Germinal center (tissue), 1 donor: ENCODE results near the gene KRTAP5-4.
"Not testable (repeated sequence)": the region's sequence is repeated elsewhere in the genome, so short reads cannot be mapped to it uniquely, and the experiment has no call there.

Source experiments
- DNase-seq: peaks from one replicate; pipeline ENCODE4 v3.0.0; 2012; ENCODE audit warnings: mixed read lengths, low spot score

The KRTAP5-4 gene

DNA sequence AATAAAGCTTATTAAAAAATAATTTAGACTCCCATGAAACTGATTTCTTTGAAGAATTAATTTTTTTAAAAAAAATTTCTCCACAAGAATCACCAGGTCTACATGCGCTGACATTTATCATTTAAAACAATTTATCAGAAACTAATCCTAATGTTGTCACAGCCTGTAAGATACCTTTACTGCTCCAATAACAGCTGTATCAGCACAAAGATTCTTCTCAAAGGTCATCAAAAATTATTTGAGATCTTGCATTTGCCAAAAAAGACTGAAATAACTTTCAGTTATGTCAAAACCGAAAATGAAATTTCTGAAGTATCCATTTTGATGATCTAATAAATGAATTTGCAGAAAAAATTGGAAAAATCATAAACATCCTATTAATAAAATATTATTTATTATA is 15.7 kb upstream of the KRTAP5-4 start:
- no peak for DNase-seq

DNA sequence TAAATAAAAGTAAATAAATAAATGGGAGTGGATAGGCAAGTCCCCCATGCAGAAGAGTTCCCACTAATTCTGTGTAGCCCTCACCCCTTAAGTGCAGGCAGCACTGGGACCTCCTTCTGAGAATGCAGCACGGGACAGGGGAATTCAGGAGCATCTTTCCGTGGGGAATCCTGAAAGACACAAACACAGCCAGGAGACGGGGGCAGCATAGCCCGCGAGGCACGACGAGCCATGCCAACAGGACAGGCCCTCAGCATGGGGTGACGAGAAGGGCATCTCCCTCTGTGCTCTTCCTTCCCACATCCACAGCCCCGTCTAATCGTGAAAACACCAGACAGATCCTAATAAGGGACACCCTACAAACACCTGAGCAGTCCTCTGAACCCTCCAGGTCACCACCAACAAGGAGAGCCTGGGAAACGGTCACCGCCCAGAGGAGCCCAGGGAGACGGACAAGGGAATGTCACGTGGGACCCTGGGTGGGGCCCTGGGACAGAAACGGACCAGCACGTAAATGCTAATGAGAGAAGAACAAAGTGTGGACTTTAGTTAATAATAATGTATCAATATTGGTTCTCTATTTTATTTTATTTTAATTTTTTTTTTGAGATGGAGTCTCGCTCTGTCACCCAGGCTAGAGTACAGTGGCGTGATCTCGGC is 14.5 kb upstream of the KRTAP5-4 start:
- no peak for DNase-seq

DNA sequence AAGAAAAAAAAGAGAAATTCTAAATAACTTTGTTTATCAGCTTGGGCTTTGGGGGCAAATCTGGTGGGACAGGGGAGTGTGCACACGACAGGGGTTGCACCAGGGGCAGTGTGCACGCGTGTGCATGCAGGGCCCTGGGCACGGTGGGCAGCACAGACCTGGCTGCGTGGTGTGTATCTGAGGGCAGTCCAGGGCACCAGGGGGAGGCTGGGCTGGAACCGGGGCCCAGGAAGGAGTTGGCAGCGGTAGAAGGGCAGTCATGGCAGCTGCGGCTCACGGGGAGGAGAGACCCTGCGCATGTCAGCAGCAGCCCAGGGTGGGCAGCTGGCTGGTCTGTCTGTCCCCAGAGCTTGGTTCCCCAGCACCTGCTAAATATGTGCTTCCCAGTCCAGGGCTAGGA is 11.9 kb upstream of the KRTAP5-4 start:
- DNase-seq: no peak

- no peak for DNase-seq
Measured at GRCh38 chr11:1632053-1632714, 10.2 kb upstream of the KRTAP5-4 start.

DNA sequence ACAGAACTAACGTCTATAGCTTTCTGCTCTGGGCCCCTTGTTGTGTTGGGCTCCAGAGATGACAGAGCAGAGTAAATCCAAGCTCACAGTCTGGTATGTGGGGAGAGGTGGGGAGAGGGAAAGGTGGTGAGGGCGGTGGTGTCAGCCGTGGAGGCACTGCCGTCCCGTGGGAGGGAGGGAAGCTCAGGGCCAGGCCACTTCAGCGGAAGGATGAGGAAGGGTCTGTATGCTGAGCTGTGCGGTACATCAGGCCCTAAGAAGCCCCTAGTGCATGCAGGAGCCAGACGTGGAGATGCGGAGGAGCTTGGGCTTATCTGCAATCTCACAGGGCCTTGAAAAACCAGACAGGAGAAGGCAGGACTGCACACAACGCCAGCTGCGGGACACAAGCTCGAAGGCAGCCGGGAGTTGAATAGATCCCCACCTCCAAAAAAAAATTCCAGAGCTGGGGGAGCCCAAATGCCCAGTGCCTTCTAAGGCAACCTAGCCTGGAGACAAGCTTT is 9.2 kb upstream of the KRTAP5-4 start:
- no peak for DNase-seq

- DNase-seq: no peak
Measured at GRCh38 chr11:1630271-1630670, 8.3 kb upstream of the KRTAP5-4 start.

DNA sequence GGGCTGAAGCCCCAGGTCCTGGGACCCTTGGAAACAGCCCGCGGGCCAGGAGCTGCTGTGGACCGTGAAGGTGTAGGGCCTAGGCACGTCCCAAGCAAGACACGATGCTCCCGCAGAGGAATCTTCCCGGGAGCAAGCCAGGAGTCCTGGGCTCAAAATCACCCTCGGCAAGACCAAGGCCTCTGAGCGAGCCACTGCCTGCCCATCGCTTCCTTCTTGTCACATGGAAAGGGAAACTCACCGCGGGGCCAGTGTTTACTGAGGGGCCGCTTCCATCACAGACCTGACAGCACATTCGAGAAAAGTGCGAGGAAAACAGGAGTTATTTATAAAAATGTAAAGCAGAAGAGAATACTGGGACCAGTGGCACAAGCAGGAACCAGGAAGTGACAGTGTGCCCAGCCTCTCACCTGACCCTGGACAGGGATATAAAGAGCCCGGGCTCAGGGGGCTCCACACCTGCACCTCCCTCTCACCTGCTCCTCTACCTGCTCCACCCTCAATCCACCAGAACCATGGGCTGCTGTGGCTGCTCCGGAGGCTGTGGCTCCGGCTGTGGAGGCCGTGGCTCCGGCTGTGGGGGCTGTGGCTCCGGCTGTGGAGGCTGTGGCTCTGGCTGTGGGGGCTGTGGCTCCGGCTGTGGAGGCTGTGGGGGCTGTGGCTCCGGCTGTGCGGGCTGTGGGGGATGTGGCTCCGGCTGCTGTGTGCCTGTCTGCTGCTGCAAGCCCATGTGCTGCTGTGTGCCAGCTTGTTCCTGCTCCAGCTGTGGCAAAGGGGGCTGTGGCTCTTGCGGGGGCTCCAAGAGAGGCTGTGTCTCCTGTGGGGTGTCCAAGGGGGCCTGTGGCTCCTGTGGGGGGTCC is 7.6 kb upstream of the KRTAP5-4 start, which contains the start of gene KRTAP5-5:
Gene KRTAP5-5 (plus strand): TSS at position 450 of the 860 bp plus-strand sequence. CDS start 66 bp downstream, at position 516.
- no peak for DNase-seq

DNA sequence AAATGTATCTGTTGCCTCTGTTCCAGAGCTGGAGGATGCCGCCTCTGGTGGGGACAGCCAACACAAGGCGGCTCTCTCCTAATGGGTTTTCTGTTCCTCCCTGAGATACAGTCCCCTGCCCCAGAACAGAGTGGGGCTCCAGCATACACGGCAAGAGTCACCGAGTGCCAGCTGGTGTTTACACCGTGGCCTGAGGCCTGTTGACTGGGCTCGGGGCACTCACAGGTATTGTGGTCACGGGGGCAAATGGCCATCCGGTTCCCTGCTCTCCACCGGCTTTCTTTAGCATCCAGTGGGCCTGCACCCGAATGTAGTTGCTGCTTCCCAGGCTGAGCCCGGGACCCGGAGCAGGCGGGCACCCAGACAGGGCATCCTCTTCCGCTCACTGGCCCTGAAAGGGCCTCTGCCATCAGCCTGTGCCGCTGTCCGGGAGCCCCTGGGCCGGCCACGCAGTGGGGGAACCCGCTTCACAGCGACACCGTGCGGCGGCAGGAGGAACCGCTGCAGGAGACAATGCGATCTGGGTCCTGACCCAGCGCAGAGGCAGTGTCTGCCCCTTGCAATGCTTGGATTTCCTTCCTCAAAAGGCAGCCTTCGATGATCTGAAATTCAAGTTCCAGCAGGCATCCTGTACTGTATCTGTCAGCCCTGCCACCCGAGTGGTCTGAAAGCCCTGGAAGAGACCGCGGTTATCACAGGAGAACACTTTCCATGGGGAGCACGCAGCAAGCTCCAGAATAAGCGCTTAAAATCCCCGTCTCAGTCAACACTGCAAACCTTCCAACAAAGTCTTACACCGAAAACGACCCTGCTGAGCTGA is 6.8 kb upstream of the KRTAP5-4 start:
- peak; percentile 81 for DNase-seq

DNA sequence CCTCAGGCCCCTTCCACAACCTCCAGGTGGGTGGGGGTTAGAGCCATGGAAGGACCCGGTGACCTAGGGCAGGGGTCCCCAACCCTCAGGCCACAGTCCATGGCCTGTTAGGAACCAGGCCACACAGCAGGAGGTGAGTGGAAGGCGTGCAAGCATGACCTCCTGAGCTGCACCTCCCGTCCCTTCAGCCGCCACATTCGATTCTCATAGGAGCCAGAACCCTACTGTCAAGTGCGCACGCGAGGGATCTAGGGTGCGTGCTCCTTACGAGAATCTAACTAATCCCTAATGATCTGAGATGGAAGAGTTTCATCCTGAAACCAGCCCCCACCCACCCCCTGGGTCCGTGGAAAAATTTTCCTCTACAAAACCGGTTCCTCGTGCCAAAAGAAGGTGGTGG is 3.6 kb upstream of the KRTAP5-4 start:
- no peak for DNase-seq

DNA sequence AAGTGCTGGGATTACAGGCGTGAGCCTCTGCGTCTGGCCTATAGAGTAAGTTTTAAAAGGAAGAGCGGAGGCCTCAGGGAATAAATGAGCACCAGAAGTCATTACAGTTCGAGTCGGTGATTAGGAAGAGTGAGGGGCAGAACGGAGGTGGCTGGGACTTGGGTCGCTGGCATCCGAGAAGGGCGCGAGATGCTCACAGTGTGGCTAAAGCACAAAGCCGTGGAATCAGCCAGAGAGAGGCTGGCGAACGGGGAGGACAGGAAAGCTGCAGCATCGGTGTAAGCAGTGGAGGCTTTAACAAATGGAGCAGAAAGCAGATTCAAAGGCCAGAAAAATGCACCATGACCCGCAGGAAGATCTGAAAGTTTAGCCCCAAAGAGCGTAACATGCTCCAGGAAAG is 2.7 kb upstream of the KRTAP5-4 start:
- DNase-seq: no peak

- no peak for DNase-seq
Measured at GRCh38 chr11:1623716-1624115, 1.8 kb upstream of the KRTAP5-4 start.

- no peak for DNase-seq
Measured at GRCh38 chr11:1619449-1619848, 2.5 kb downstream of the KRTAP5-4 start.

GRCh38 chr11:1618231-1618630 is 3.7 kb downstream of the KRTAP5-4 start:
- DNase-seq: no peak

DNA sequence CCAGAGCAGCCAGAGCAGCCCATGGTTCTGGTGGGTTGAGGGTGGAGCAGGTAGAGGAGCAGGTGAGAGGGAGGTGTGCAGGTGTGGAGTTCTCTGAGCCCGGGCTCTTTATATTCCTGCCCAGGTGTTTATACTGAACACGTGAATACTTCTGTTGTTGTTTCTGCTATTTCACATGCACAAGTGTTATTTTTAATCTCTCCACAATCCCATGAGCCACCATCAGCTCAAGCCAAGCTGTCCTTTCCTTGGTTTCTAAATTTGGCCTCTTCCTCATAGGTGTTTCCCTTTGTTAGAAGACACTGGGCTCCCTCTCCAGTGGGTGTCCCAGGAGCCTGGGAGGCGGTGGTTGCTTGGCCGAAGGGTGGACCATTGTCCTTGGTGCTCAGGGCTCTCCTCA is 13.6 kb downstream of the KRTAP5-4 start, which contains the start of gene KRTAP5-3:
Gene KRTAP5-3 (minus strand): TSS at position 101 of the 400 bp plus-strand sequence. CDS start 78 bp downstream, at position 23.
- no peak for DNase-seq

DNA sequence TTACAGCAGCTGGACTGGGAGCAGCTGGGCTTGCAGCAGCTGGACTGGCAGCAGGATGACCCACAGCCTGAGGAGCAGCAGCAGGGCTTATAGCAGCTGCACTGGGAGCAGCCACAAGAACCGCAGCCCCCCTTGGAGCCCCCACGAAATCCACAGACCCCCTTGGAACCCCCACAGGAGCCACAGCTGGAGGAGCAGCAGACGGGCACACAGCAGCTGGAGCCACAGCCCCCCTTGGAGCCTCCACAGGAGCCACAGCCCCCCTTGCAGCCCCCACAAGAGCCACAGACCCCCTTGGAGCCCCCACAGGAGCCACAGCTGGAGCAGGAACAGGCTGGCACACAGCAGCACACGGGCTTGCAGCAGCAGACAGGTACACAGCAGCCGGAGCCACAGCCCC is 14.0 kb downstream of the KRTAP5-4 start:
- DNase-seq: not testable (repeated sequence)

DNA sequence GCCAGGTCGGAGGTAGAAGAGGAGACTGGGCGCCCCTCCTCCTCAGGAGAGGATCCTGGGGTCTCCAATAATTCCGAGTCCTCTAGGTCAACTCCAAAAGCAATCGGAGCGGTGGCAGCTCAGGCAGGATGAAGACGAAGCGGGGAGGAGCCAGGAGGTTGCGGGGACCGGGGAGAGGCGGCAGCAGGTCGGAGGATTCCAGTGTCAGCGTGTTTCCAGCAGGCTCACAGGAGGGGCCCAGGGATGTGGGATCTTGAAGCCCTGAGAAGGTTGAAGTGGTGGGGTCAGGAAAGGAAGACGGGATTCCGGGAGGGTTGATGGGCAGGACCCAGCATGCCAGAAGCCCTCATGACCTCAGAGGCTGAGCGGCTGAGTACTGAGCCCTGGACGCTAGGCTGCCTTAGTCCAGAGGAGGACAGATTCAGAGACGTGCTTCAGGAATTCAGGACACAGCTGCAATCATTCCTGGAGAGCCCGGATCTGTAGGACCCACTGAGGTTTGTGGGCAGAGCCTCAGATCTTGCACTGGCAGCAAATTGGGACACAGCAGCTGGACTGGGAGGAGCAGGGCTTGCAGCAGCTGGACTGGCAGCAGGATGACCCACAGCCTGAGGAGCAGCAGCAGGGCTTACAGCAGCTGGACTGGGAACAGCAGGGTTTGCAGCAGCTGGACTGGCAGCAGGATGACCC is 14.6 kb downstream of the KRTAP5-4 start:
- DNase-seq: not testable (repeated sequence)

- peak; percentile 69 for DNase-seq
Measured at GRCh38 chr11:1605923-1606322, 16.0 kb downstream of the KRTAP5-4 start.

- no peak for DNase-seq
Measured at GRCh38 chr11:1604711-1605110, 17.2 kb downstream of the KRTAP5-4 start.

DNA sequence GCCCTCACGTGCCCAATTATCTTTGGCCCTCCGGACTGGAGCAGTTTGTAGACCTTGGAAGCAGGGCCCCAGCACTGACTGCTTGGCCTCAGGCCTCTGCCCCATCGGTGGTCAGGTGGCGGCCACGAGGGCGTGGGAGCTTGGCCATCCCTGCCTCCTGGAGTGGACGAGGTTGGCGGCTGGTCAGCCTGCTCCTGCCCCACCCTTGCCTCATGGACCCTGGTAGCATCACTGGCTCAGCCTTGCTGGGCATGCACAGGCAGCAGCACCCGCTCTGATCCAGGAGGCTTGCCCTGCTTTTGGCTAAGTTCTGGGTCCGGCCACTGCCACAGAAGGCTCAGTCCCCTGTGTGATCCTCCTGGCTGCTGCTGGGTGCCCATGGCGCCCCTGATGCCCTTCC is 17.8 kb downstream of the KRTAP5-4 start:
- no peak for DNase-seq

DNA sequence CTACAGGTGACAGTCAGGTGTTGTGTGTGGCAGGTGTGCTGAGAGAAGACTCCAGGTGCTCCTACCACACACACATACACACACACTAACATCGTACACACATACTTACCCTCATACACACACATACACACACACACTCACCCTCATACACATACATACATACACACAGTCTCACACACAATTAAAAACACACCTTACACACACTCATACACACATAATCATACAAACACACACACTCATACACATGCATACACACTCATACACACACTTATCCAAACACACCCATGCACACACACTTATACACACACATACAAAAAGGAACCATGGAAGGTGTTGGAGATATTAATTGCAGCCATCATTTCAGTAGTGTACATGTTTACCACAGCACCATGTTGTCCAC is 18.3 kb downstream of the KRTAP5-4 start:
- no peak for DNase-seq

DNA sequence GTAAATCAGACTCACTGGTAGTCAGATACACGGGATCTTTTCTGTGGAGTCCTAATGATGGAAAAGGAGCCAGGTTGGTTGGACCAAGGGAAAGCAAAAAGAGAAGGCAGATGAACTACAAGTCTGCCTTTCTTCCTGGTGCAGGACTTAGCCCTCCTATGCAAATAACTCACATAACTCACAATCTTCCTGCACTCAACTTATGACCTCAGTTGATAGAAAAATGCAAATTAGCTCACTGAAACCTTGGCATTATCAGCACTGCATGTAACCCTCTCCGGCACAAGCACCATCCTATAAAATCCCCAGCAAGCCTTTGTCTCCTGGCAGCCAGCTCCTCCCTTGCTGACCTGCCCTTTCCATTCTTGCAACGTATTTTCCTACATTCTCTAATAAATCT is 20.3 kb downstream of the KRTAP5-4 start:
- not testable (repeated sequence) for DNase-seq
